ENCODE results near the gene ASPDH. TPM values are rescaled to one million over a fixed set of nuclear protein-coding genes. Genes with fewer than 3 reads are reported as not detected.

Gene ASPDH
- total RNA-seq, 2 donors from 2014 or later: not detected

- H3K4me3 ChIP-seq (ENCODE audit: low read length): no peak overlapping the region
- TF ChIP-seq CTCF (conservative IDR thresholded peaks at IDR 0.05): no peak
- Mint-ChIP-seq H3K27me3 (ENCODE audit: insufficient read depth) (peaks cover 7% of the 10 kb centered on the region), H3K4me3 (no peak overlapping the region), H3K27ac (no peak overlapping the region), H3K36me3 (ENCODE audit: low read depth) (no peaks in the 10 kb centered on the region), H3K9me3 (no peaks in the 10 kb centered on the region), H3K4me1 (no peaks in the 10 kb centered on the region)
- peaks cover 29% of the 10 kb centered on the region for H3K27me3 ChIP-seq (ENCODE audit: control insufficient read depth, insufficient read depth, low read length, poor library complexity, severe bottlenecking)
- no peak for DNase-seq
- H3K9me3 ChIP-seq (ENCODE audit: control insufficient read depth, low read length): peaks cover 28% of the 10 kb centered on the region
- 81 to 83% methylated on average over 11 to 25 of the region's 25 CpGs for WGBS, 2 experiments (ENCODE audit: insufficient coverage in 1 of 2, insufficient read length in 1 of 2)
- no peak overlapping the region for H3K9ac ChIP-seq (ENCODE audit: extremely low read depth, low read length, poor library complexity, severe bottlenecking)
- H3K27ac ChIP-seq (ENCODE audit: low read depth, low read length): no peak overlapping the region
- no peaks in the 10 kb centered on the region for H3K4me1 ChIP-seq (ENCODE audit: control insufficient read depth, insufficient read depth, low read length)
- H3K36me3 ChIP-seq (ENCODE audit: control insufficient read depth, insufficient read depth, low read length): no peaks in the 10 kb centered on the region
Measured at GRCh38 chr19:50501568-50502475, 11.9 kb downstream of the ASPDH start.

- 67 to 83% methylated on average over 4 to 12 of the region's 12 CpGs for WGBS, 2 experiments (ENCODE audit: insufficient coverage in 1 of 2, insufficient read length in 1 of 2)
- Mint-ChIP-seq H3K4me1 (no peaks in the 10 kb centered on the region), H3K4me3 (no peak overlapping the region), H3K9me3 (no peaks in the 10 kb centered on the region), H3K36me3 (ENCODE audit: low read depth) (no peaks in the 10 kb centered on the region), H3K27ac (no peak overlapping the region), H3K27me3 (ENCODE audit: insufficient read depth) (peaks cover 9% of the 10 kb centered on the region)
- Histone ChIP-seq H3K27ac (ENCODE audit: low read depth, low read length) (no peak overlapping the region), H3K9me3 (ENCODE audit: control insufficient read depth, low read length) (peaks cover 28% of the 10 kb centered on the region), H3K27me3 (ENCODE audit: control insufficient read depth, insufficient read depth, low read length, poor library complexity, severe bottlenecking) (peaks cover 29% of the 10 kb centered on the region), H3K36me3 (ENCODE audit: control insufficient read depth, insufficient read depth, low read length) (no peaks in the 10 kb centered on the region), H3K4me1 (ENCODE audit: control insufficient read depth, insufficient read depth, low read length) (no peaks in the 10 kb centered on the region), H3K9ac (ENCODE audit: extremely low read depth, low read length, poor library complexity, severe bottlenecking) (no peak overlapping the region), H3K4me3 (ENCODE audit: low read length) (no peak overlapping the region)
- TF ChIP-seq CTCF (conservative IDR thresholded peaks at IDR 0.05): no peak
- DNase-seq: no peak
Measured at GRCh38 chr19:50501186-50501567, 12.5 kb downstream of the ASPDH start.

GRCh38 chr19:50500753-50501151, 13.0 kb downstream of the ASPDH start:
- no peak for DNase-seq
- no peak overlapping the region for H3K4me3 ChIP-seq (ENCODE audit: low read length)

More at GRCh38 chr19:50500753-50501151, 13.0 kb downstream of the ASPDH start:
- peaks cover 12% of the 10 kb centered on the region for H3K27me3 Mint-ChIP-seq (ENCODE audit: insufficient read depth)
- no peaks in the 10 kb centered on the region for H3K36me3 ChIP-seq (ENCODE audit: control insufficient read depth, insufficient read depth, low read length)
- H3K27ac ChIP-seq (ENCODE audit: low read depth, low read length): no peak overlapping the region
- H3K9me3 ChIP-seq (ENCODE audit: control insufficient read depth, low read length): peaks cover 28% of the 10 kb centered on the region
- H3K4me1 Mint-ChIP-seq: no peaks in the 10 kb centered on the region
- H3K27me3 ChIP-seq (ENCODE audit: control insufficient read depth, insufficient read depth, low read length, poor library complexity, severe bottlenecking): peaks cover 29% of the 10 kb centered on the region
- no peak overlapping the region for H3K4me3 Mint-ChIP-seq
- 68 to 78% methylated on average over 7 to 10 of the region's 10 CpGs for WGBS, 2 experiments (ENCODE audit: insufficient coverage in 1 of 2, insufficient read length in 1 of 2)
- no peak for TF ChIP-seq CTCF (conservative IDR thresholded peaks at IDR 0.05)
- no peaks in the 10 kb centered on the region for H3K36me3 Mint-ChIP-seq (ENCODE audit: low read depth)
- H3K9ac ChIP-seq (ENCODE audit: extremely low read depth, low read length, poor library complexity, severe bottlenecking): no peak overlapping the region
- no peaks in the 10 kb centered on the region for H3K9me3 Mint-ChIP-seq
- no peak overlapping the region for H3K27ac Mint-ChIP-seq
- no peaks in the 10 kb centered on the region for H3K4me1 ChIP-seq (ENCODE audit: control insufficient read depth, insufficient read depth, low read length)
